Hindlimb muscle (tissue), 1 donor: Measurements from ENCODE around the gene FAM199X. TPM values are rescaled to one million over a fixed set of nuclear protein-coding genes. Genes with fewer than 3 reads are reported as not detected.

Experiments
- DNase-seq: peaks from one replicate; pipeline ENCODE4 v3.0.0-alpha.2; 2013
- polyA plus RNA-seq: library from polyadenylated mRNA; unstranded; fragments of 120-200 nt; gene quantifications from one replicate; pipeline ENCODE4 v1.2.1, GENCODE V29; 2013; ENCODE audit not compliant: insufficient read length

Gene FAM199X
- 14.8 TPM for polyA plus RNA-seq

GRCh38 chrX:104165894-104166734 is at the start of gene FAM199X:
Gene FAM199X (plus strand): TSS chrX:104166453. CDS start chrX:104166786, 333 bp downstream.
- DNase-seq = peak; percentile 85

DNA sequence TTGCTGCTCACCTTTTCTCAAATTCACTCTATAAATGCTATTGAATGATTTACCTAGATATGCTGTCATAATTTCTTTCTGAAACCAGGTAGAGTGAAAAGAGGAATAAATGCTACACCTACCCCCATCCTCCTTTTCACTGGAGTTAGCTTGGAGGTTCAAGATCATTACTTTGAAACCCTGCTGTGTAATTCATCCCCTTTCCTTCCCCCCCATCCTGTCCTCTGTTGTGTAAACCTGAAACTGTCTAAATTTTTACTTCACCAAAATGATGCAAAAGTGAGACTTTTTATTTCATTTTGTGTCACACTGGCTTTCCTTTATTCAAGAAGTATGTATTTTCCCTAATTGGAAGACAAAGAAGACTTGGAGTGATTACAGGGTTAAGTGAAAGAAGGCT is 48.5 kb upstream of the FAM199X start:
- no peak for DNase-seq

DNA sequence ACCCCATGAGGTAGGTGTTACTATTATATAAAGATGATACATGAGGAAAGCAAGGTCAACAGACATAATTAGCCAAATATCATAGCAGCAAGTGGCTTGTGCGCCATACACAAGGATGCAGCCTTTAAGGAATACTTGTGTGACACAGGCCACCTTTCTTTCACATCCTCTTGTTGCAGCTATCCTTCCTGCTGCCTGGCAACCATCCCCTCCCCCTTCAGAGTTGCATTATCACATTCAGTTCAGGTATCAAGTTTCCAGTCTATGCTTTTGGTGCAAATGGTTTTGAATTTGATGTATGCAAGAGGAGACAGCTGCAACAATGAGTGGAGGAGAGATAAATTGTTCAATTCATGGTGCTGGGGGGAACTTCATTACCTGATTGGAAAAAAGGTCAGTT is 47.5 kb upstream of the FAM199X start:
- DNase-seq = no peak

DNA sequence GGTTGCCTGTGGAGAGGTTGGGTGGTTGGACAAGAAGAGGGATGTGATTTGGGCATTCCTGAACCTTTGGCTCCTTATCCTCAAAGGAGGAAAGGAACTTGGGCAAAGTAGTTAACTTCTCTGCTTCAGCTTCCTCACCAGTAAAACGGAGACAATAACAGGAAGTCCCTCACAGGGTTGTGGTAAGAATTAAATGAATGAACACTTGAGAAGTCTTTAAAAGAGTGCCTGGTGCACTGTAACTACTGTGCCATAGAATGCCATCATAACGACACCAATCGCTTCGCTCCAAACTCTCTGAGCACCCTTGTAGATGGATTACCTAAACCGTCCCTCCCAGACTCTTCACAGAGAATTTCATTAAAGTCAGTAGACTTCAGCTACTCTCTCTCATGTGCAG is 43.4 kb upstream of the FAM199X start:
- DNase-seq = no peak

DNA sequence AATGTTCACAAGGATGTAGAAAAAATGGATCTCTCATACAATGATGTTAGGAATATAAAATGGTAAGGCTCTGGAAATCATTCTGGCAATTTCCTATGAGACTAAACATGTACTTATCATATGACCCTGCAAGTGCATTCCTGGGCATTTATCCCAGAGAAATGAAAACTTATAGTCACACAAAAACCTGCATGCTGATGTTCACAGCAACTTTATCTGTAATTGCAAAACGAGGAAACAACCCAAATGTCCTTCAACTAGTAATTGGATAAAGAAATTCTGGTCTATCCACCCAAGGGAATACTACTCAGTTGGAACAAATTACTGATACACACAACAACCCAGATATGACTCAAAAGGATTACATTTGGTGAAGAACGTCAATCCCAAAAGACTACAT is 39.4 kb upstream of the FAM199X start:
- no peak for DNase-seq

DNA sequence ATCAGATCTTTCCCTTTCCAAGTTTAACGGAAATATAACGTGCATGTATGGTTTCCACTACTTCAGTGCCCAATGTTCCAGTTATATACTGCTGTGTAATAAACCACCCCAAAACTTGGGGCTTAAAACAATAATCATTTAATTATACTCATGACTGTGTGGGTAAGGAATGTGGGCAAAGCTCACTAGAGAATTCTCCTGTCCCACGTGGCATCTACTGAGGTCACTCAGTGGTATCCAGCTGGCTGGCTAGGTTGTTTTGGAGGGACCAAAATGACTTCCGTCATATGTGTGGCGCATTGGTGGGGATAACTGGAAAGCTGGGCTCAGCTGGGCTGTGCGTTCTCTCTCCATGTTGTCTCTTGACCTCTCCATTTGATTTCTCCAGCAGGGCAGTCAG is 35.4 kb upstream of the FAM199X start:
- no peak for DNase-seq

GRCh38 chrX:104134583-104135261 is 31.5 kb upstream of the FAM199X start:
- DNase-seq = no peak

DNA sequence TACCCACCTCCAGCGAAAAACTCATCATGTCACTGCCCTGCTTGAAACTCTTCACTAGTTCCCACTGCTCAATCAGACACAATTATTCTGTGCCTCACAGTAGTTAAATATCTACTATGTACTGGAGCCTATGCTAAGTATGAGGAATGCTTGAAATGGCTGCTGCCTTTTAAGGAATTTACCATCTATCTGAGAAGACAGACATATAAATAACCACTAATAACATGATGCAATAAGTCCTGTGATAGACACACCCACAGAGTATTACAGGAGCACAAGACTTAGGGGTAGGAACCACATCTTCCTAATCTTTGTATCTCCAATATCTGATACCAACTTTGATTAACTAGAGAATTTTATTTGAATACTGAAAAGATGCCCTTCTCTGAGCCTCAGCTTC is 30.6 kb upstream of the FAM199X start:
- no peak for DNase-seq

GRCh38 chrX:104136241-104137019 is 29.8 kb upstream of the FAM199X start:
- peak; percentile 84 for DNase-seq

DNA sequence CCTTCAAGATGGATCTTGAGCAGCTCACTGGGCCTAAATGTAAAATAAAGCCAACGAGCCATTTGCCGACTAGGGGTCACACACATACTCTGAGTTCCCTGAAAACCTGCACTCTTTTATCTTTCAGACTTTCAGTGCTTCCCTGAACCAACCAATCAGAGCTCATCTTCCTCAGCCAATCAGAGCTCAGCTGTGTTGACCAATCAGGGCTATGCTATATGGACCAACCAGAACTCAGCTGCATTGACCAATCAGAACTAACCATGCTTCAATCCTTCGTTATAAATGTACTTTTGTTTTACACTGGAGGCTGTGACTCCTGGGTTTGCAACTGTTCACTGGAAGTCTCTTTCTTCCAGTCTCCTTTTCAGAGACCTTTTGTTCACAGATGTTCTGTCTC is 28.8 kb upstream of the FAM199X start:
- no peak for DNase-seq

- no peak for DNase-seq
Observed at GRCh38 chrX:104141087-104141760, 25.0 kb upstream of the FAM199X start.

DNA sequence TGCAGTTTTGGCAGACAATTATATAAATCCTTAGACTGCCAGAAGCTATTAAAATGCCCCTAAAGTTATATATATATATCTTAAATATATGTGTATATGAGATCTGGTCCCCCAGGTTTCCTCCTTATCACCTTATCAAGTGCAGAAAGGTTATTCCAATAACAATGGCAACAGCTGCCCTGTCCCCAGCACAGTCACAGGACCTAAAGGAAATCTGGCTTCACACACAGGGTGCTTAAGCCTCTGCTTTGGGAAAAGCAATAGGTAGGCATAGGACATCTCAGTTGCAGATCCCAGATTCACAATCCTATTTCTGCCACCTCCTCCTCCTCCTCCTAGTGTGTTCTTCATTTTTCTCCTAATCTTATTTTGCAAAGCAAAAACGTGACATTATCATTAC is 15.2 kb upstream of the FAM199X start:
- no peak for DNase-seq

- DNase-seq = peak; percentile 82
Observed at GRCh38 chrX:104156630-104157529, 9.4 kb upstream of the FAM199X start, which contains the start of gene SLC25A53. Gene SLC25A53 (minus strand): TSS chrX:104157009. CDS start chrX:104105257, 51,752 bp downstream.

DNA sequence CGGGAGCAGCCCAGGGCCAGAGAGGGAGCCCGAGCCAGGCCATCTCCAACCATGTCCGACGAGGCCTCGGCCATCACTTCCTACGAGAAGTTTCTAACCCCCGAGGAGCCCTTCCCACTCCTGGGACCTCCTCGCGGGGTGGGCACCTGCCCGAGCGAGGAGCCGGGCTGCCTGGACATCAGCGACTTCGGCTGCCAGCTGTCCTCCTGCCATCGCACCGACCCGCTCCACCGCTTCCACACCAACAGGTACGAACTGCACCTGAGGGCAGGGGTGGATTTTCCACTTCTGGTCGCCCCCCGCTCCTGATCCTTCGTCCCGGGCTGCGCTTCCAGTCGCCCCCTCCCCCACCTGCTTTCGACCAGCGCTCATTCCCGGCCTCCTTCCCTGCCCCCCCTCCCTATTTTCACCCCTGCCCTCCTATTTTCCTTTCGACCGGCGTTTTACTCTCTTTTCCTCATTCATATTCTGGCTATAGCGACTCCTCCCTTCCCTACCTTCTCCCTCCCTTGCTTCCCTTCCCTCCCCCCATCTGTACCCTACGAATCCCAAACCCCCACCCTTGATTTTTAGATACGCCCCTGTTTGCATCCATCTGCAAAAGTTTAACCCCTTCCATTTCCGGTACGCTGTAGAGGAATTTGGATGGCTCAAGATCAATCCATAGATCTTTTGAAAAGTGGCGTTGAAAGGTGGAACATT is 633 bp downstream of the FAM199X start:
- DNase-seq = no peak

DNA sequence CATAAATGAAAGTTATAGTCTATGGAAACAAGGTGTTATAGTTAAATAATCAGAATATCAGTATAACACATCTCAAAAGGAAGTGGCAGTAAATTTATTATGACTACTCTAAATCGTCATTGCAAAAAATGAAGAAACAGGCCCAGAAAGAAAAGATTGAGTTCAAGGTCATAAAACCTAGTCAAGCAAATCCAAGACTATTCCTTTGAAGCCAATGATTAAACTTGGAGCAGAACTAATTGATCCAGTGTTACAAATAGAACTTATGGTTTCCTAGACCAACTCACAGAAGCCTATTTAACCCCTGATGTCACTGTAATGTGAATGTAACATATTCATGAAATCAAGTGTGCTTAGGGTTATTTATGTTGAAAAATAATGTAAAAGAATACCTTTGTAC is 1.9 kb downstream of the FAM199X start:
- DNase-seq = no peak

GRCh38 chrX:104172121-104172520 is 5.9 kb downstream of the FAM199X start:
- no peak for DNase-seq

GRCh38 chrX:104172788-104173187 is 6.5 kb downstream of the FAM199X start:
- DNase-seq = no peak

DNA sequence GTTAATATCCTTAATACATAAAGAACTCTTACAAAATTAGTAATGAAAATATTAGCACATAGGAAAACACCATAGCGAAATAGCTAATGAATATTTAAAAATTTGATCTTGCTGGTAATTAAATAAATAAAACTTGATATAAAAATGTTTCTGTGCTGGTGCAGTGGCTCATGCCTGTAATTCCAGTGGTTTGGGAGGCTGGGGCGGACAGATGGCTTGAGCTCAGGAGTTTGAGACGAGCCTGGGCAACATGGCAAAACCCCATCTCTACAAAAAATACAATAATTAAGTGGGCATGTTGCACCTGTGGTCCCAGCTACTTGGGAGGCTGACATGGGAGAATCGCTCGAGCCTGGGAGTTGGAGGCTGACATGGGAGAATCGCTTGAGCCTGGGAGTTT is 7.6 kb downstream of the FAM199X start:
- no peak for DNase-seq

DNA sequence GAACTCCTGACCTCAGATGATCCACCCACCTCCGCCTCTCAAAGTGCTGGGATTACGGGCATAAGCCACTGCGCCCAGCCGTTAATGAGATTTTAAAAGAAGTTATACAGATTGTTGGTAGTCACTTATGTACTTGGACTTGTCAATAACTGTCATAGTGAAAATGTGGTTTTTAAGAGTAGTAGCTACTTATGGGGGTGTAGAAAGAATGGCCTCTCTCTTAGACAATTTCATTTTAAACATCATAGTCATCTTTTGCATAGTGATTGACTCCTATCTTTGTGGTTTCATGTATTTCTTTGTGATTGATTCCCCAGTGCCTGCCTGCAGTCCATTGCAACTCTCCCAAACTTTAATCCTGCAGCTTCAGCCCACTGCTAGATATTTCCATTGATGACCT is 17.4 kb downstream of the FAM199X start:
- no peak for DNase-seq

DNA sequence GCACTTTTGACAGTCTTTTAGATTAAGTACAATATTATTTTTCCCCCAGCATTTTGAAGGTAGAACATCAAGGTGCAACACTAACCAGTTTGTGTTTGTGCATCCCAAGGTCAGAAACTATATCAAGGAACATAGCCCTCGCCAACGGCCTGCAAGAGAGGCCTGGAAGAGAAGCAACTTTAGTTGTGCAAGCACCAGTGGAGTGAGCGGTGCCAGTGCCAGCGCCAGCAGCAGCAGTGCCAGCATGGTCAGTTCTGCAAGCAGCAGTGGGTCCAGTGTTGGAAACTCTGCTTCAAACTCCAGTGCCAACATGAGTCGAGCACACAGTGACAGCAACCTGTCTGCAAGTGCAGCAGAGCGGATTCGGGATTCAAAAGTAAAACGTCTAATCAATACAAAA is 21.7 kb downstream of the FAM199X start:
- DNase-seq = no peak

DNA sequence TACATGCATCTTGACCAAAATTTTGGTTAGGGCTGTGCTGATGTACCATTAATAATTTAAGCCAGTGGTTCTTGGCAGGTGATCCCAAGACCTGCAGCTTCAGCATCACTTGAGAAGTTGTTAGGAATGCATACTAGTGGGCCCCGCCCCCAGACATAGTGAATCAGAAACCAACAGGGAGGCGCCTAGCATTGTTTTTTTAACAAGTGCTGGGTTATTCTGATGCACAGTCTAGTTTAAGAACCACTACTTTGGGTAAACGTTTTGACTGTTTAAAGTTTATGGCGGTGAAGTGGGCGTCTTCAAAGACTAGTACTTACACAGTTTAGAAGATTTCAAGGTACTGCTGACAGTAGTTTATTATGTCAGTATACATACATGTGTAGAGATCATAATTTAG is 23.6 kb downstream of the FAM199X start:
- no peak for DNase-seq
